ENCODE measurements around the gene HS1BP3. TPM values are rescaled to one million over a fixed set of nuclear protein-coding genes. Genes with fewer than 3 reads are reported as not detected.

Gene HS1BP3
- total and polyA plus RNA-seq, 2 of the 4 experiments (the other 2 are of a cell fraction) = 9.0 to 14.8 TPM

- Histone ChIP-seq H4K20me1 (ENCODE audit: insufficient read depth, low read length) (no peaks in the 10 kb centered on the region), H3K4me2 (ENCODE audit: low read depth, low read length) (no peak overlapping the region), H2AK5ac (ENCODE audit: low read depth, low read length) (no peak overlapping the region), H3K27me3 (ENCODE audit: control insufficient read depth, insufficient read depth, low read length) (no peaks in the 10 kb centered on the region), H3K23ac (ENCODE audit: low read depth, low read length) (no peak overlapping the region), H3K18ac (ENCODE audit: low read depth, low read length) (no peak overlapping the region), H3K79me1 (ENCODE audit: low read depth in 1 of 2, low read length in 2 of 2) (peaks cover 0 to 17% of the 10 kb centered on the region in 2 experiments; a peak in 1 of 4 replicates), H3K27ac (ENCODE audit: insufficient read depth, low read length) (no peak overlapping the region), H3K9me1 (ENCODE audit: insufficient read depth, low read length) (peaks cover 21% of the 10 kb centered on the region), H2AK9ac (replicated peaks; ENCODE audit: low read depth, low read length, poor library complexity) (no peak overlapping the region), H3K56ac (ENCODE audit: extremely low read depth, insufficient read depth, low read length) (no peak overlapping the region), H3K9me3 (ENCODE audit: control insufficient read depth, insufficient read depth, low read length) (no peaks in the 10 kb centered on the region), H3K4ac (ENCODE audit: low read depth, low read length) (no peak overlapping the region), H2BK20ac (ENCODE audit: low read depth, low read length) (no peak overlapping the region), H2AFZ (replicated peaks; ENCODE audit: low read length, poor library complexity) (no peak overlapping the region), H2BK5ac (ENCODE audit: low read depth, low read length, poor library complexity, severe bottlenecking) (no peak overlapping the region), H2BK15ac (ENCODE audit: low read depth, low read length) (no peak overlapping the region), H3K14ac (replicated peaks; ENCODE audit: low read depth, low read length) (no peak overlapping the region), H2BK120ac (ENCODE audit: low read depth, low read length) (no peak overlapping the region), H3K36me3 (ENCODE audit: control insufficient read depth, insufficient read depth, low read length) (peaks cover 35% of the 10 kb centered on the region), H3K4me1 (ENCODE audit: control insufficient read depth, insufficient read depth, low read length) (peaks cover 19% of the 10 kb centered on the region), H4K91ac (ENCODE audit: insufficient read depth, low read depth, low read length) (no peak overlapping the region), H3K9ac (ENCODE audit: low read depth, low read length) (no peak overlapping the region), H4K5ac (ENCODE audit: low read depth, low read length) (no peak overlapping the region), H4K8ac (ENCODE audit: low read depth in 2 of 2, low read length in 2 of 2) (no peak overlapping the region), H3K4me3 (ENCODE audit: insufficient read depth, low read depth, low read length) (no peak overlapping the region)
- intact Hi-C loops (cut with micrococcal nuclease) = no loop called here
- in situ Hi-C loops (cut with MboI; ENCODE audit: low sequenced_read_pairs) = no loop called here
- WGBS, 2 experiments (ENCODE audit: extremely low coverage in 2 of 2, insufficient read length in 1 of 2) = no CpG with 5 or more reads among the region's 12 CpGs
- no TSS peak for BruUV-seq (replicated peaks)
- dilution Hi-C loops (cut with HindIII; ENCODE audit: low sequenced_read_pairs, unreplicated experiment) = no loop called here
- DNase-seq (no peak), ATAC-seq (ENCODE audit: low read depth) (no peak)
- POLR2A ChIA-PET (ENCODE audit: unreplicated experiment) = no interaction called here
- CTCF ChIA-PET = no interaction called here
- TF ChIP-seq MAFK (IDR thresholded peaks at IDR 0.05; ENCODE audit: low read depth, low read length) (no peak), RFX5 (IDR thresholded peaks at IDR 0.05; ENCODE audit: low read depth, low read length) (no peak), FOS (IDR thresholded peaks at IDR 0.05; ENCODE audit: low read depth, low read length) (no peak), RAD21 (IDR thresholded peaks at IDR 0.05; ENCODE audit: low read length) (no peak), MXI1 (IDR thresholded peaks at IDR 0.05; ENCODE audit: borderline replicate concordance, low read depth, low read length) (no peak), USF2 (IDR thresholded peaks at IDR 0.05; ENCODE audit: low read depth, low read length) (no peak), SMC3 (IDR thresholded peaks at IDR 0.05; ENCODE audit: low read depth, low read length) (no peak), POLR2A (IDR thresholded peaks at IDR 0.05; ENCODE audit: low read depth, low read length) (no peak), CEBPB (IDR thresholded peaks at IDR 0.05; ENCODE audit: low read depth, low read length) (no peak), RCOR1 (IDR thresholded peaks at IDR 0.05; ENCODE audit: insufficient replicate concordance, low read length) (no peak), BHLHE40 (IDR thresholded peaks at IDR 0.05; ENCODE audit: low read depth, low read length) (no peak), ELK1 (IDR thresholded peaks at IDR 0.05; ENCODE audit: borderline replicate concordance, low read depth, low read length) (no peak), NFE2L2 (IDR thresholded peaks at IDR 0.05; ENCODE audit: low read depth, low read length) (no peak), CHD1 (IDR thresholded peaks at IDR 0.05; ENCODE audit: low read depth, low read length) (no peak), MAZ (IDR thresholded peaks at IDR 0.05; ENCODE audit: borderline replicate concordance, low read depth, low read length) (no peak)
Observed at GRCh38 chr2:20621366-20622295, 29.3 kb downstream of the HS1BP3 start.
